Activated T-cell treated with anti-CD3 and anti-CD28 coated beads, Interleukin-2, amount 50 U/mL, for 1 hour (primary cell): ENCODE results near the gene GRB2.

Source experiments
- DNase-seq: peaks from one replicate; pipeline ENCODE4 v3.0.0-alpha.2; 2020

GRB2 gene

GRCh38 chr17:75412455-75413317, 7.2 kb upstream of the GRB2 start:
- peak; percentile 80 for DNase-seq

GRCh38 chr17:75411328-75412067, 6.0 kb upstream of the GRB2 start:
- no peak for DNase-seq

GRCh38 chr17:75410141-75410540, 4.7 kb upstream of the GRB2 start:
- DNase-seq = no peak

- DNase-seq = no peak
Observed at GRCh38 chr17:75407655-75408352, 2.3 kb upstream of the GRB2 start.

- DNase-seq = no peak
Observed at GRCh38 chr17:75406222-75406615, 741 bp upstream of the GRB2 start.

- peak; percentile 64 for DNase-seq
Observed at GRCh38 chr17:75404731-75405364, 630 bp downstream of the GRB2 start.

GRCh38 chr17:75404223-75404730, 1.2 kb downstream of the GRB2 start:
- DNase-seq = peak; percentile 57

- no peak for DNase-seq
Observed at GRCh38 chr17:75403131-75403530, 2.3 kb downstream of the GRB2 start.

- DNase-seq = no peak
Observed at GRCh38 chr17:75402026-75402425, 3.5 kb downstream of the GRB2 start.

GRCh38 chr17:75400326-75400939, 5.0 kb downstream of the GRB2 start:
- DNase-seq = no peak

GRCh38 chr17:75398279-75398678, 7.2 kb downstream of the GRB2 start:
- DNase-seq = no peak

- no peak for DNase-seq
Observed at GRCh38 chr17:75397217-75397616, 8.3 kb downstream of the GRB2 start.

GRCh38 chr17:75396796-75397195, 8.7 kb downstream of the GRB2 start:
- no peak for DNase-seq

GRCh38 chr17:75396025-75396424, 9.5 kb downstream of the GRB2 start:
- no peak for DNase-seq

- DNase-seq = no peak
Observed at GRCh38 chr17:75394332-75394918, 11.1 kb downstream of the GRB2 start.

GRCh38 chr17:75393523-75394331, 11.8 kb downstream of the GRB2 start:
- DNase-seq = peak; percentile 75

GRCh38 chr17:75392559-75392958, 12.9 kb downstream of the GRB2 start:
- no peak for DNase-seq

- DNase-seq = no peak
Observed at GRCh38 chr17:75390982-75391381, 14.5 kb downstream of the GRB2 start.

GRCh38 chr17:75388476-75389030, 16.9 kb downstream of the GRB2 start:
- no peak for DNase-seq

GRCh38 chr17:75387771-75388170, 17.7 kb downstream of the GRB2 start:
- no peak for DNase-seq

- no peak for DNase-seq
Observed at GRCh38 chr17:75386430-75386829, 19.0 kb downstream of the GRB2 start.
